ENCODE results near the gene SLC30A10. TPM values are rescaled to one million over a fixed set of nuclear protein-coding genes. Genes with fewer than 3 reads are reported as not detected.

The SLC30A10 gene
- total and polyA plus RNA-seq, 8 donors: 0.13 to 0.50 (median 0.18) TPM; not detected in 3

DNA sequence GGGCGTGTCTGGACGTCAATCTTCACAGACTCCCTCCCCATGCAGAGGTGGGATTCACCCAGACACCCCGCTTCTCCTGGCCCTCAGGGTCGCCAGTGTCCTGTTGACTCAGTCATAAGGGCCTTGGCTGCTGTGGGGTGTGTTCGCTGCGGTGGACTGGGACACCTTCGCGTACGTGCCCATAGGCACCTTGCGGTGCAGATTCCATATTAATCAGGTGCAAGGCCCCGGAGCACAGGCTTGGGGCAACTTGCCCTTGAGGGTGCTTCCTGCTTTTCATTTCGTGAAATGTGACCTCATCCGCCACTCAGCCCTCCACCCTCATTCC is 398 bp upstream of the SLC30A10 start:
- TF ChIP-seq, protein P1, sequence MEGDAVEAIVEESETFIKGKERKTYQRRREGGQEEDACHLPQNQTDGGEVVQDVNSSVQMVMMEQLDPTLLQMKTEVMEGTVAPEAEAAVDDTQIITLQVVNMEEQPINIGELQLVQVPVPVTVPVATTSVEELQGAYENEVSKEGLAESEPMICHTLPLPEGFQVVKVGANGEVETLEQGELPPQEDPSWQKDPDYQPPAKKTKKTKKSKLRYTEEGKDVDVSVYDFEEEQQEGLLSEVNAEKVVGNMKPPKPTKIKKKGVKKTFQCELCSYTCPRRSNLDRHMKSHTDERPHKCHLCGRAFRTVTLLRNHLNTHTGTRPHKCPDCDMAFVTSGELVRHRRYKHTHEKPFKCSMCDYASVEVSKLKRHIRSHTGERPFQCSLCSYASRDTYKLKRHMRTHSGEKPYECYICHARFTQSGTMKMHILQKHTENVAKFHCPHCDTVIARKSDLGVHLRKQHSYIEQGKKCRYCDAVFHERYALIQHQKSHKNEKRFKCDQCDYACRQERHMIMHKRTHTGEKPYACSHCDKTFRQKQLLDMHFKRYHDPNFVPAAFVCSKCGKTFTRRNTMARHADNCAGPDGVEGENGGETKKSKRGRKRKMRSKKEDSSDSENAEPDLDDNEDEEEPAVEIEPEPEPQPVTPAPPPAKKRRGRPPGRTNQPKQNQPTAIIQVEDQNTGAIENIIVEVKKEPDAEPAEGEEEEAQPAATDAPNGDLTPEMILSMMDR (IDR thresholded peaks at IDR 0.05): no peak
- intact Hi-C loops (cut with DNase I): no loop called here
- Histone ChIP-seq H3K27ac (no peak overlapping the region), H3K4me1 (peaks cover 0 to 14% of the 10 kb centered on the region in 2 donors), H3K4me3 (no peak overlapping the region), H3K36me3 (no peaks in the 10 kb centered on the region), H3K27me3 (peaks cover 21 to 63% of the 10 kb centered on the region in 2 donors), H3K9me3 (no peaks in the 10 kb centered on the region)
- ATAC-seq (no peak), DNase-seq (peak in 1 of 4 donors; percentile 3)

DNA sequence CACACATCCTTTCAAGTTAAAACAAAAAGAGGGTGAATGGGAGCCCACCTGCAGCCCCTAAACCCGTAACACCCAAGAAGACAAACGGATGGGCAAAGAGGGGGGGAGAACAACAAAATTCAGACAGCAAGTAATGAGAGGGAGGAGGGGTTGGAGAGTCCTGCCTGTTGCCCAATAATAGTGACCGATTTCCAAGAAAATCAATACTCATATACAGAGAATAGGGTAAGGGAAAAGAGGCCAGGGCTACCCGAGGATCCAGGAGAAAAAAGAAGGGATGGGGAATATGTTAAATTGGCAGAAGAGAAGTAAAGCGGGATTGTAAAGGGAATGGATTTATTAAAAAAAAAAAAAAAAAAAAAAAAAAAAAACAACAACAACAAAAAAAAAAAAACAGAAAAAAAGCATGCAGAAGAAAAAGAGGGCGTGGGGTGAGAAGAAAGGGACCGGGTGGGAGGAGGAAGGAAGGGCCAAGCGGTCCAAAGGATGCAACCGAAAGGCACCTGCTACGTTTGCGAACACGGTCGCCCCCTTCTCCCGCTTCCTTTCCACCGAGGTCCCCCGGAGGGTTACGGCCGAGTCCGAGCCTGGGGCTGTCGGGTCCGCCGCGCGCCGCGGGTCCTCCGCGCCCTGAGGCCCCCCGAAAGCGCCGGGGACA is 930 bp downstream of the SLC30A10 start:
- Histone ChIP-seq H3K4me3 (peak overlapping the region in 1 of 2 donors; percentile 21), H3K36me3 (no peaks in the 10 kb centered on the region), H3K27me3 (peaks cover 21 to 63% of the 10 kb centered on the region in 2 donors), H3K27ac (no peak overlapping the region), H3K4me1 (peaks cover 0 to 14% of the 10 kb centered on the region in 2 donors), H3K9me3 (no peaks in the 10 kb centered on the region)
- intact Hi-C loops (cut with DNase I): no loop called here
- no peak for ATAC-seq
- peak in 1 of 4 donors; percentile 0 for DNase-seq
- TF ChIP-seq, protein P1 (IDR thresholded peaks at IDR 0.05): no peak

DNA sequence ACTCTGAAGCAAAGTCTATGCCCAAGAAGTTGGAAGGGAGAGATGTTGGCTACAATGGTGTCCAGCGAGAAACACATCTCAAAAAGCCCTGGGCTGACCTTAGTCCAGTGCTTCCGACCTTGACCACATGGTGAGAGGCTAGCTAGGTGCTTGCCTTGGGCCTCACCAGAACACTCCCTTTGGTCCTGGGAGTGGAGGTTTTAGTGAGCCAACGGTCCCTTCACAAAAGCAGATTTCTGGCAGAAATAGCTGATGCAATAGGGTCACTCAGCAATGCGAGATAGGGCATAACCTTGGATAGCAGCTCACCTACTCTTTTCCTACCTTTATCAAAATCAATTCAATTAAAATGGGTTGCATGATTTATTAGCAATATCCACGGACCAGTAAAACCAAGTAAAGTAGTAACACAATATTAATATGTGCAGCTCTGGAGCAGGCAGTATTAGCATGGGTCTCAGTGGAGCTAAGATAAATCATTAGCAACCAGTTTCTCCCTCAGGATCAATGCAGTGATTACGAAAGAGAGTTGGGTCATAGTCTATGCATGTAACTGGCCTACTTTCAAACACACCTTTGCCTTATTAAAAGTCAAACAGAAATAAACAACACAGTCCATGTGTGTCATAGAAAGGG is 1.9 kb downstream of the SLC30A10 start:
- TF ChIP-seq, protein P1 (IDR thresholded peaks at IDR 0.05): no peak
- Histone ChIP-seq H3K27ac (no peak overlapping the region), H3K27me3 (peaks cover 21 to 61% of the 10 kb centered on the region in 2 donors), H3K9me3 (no peaks in the 10 kb centered on the region), H3K4me1 (peaks cover 0 to 14% of the 10 kb centered on the region in 2 donors), H3K4me3 (no peak overlapping the region), H3K36me3 (no peaks in the 10 kb centered on the region)
- intact Hi-C loops (cut with DNase I): no loop called here
- ATAC-seq: no peak
- no peak for DNase-seq

- peaks cover 21 to 44% of the 10 kb centered on the region in 2 donors for H3K27me3 ChIP-seq
- H3K27ac ChIP-seq: no peak overlapping the region
- H3K4me1 ChIP-seq: peaks cover 0 to 14% of the 10 kb centered on the region in 2 donors
- TF ChIP-seq, protein P1 (IDR thresholded peaks at IDR 0.05): no peak
- H3K36me3 ChIP-seq: no peaks in the 10 kb centered on the region
- H3K4me3 ChIP-seq: no peak overlapping the region
- DNase-seq (no peak), ATAC-seq (no peak)
- intact Hi-C loops (cut with DNase I): no loop called here
- H3K9me3 ChIP-seq: no peaks in the 10 kb centered on the region
These were observed 4.0 kb downstream of the SLC30A10 start for GRCh38 chr1:219924342-219924741.

GRCh38 chr1:219917851-219918466 is 10.4 kb downstream of the SLC30A10 start:
- no peaks in the 10 kb centered on the region for H3K4me1 ChIP-seq
- DNase-seq (no peak), ATAC-seq (no peak)
- H3K27me3 ChIP-seq: no peaks in the 10 kb centered on the region
- TF ChIP-seq, protein P1 (IDR thresholded peaks at IDR 0.05): no peak
- H3K36me3 ChIP-seq: no peaks in the 10 kb centered on the region
- no peak overlapping the region for H3K27ac ChIP-seq
- H3K4me3 ChIP-seq: no peak overlapping the region
- intact Hi-C loops (cut with DNase I): no loop called here
- H3K9me3 ChIP-seq: no peaks in the 10 kb centered on the region

Measured in left lung (tissue), 10 donors.